ENCODE data around the gene ARHGAP12. TPM values are rescaled to one million over a fixed set of nuclear protein-coding genes. Genes with fewer than 3 reads are reported as not detected.

ARHGAP12 gene
- polyA plus RNA-seq, 4 donors, result 15.9 to 53.9 (median 32.9) TPM

DNA sequence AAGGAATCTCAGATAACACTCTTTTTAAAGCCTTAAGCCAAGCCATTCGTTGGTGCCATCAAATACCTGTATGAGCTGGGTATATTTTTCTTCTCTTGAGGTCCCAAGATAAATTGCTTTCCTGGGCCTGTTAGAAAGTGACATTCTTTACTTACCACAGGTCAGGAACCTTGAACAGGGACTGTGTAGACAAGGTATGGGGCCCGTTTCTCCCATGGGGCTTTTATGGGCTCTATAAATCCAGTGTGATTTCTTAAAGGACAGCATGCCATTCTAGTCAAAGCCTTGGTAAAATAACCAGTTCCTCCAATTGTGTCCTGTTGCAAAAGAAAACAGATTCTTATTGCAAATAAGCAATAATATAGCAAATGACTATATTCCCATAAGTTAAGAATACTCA is 24.8 kb upstream of the ARHGAP12 start:
- Histone ChIP-seq H3K27ac (ENCODE audit: low read depth in 1 of 3, low read length in 2 of 3) (no peak overlapping the region), H3K27me3 (ENCODE audit: control insufficient read depth in 3 of 3, insufficient read depth in 3 of 3, low read length in 3 of 3) (no peaks in the 10 kb centered on the region), H3K9me3 (ENCODE audit: control insufficient read depth in 2 of 2, insufficient read depth in 1 of 2, low read depth in 1 of 2, low read length in 1 of 2) (peaks cover 0 to 17% of the 10 kb centered on the region in 2 donors), H3K36me3 (ENCODE audit: control insufficient read depth in 3 of 3, insufficient read depth in 2 of 3, low read depth in 1 of 3, low read length in 3 of 3) (no peaks in the 10 kb centered on the region), H3K4me1 (ENCODE audit: control insufficient read depth in 3 of 3, insufficient read depth in 2 of 3, low read depth in 1 of 3, low read length in 2 of 3) (peaks cover 0 to 11% (median 4%) of the 10 kb centered on the region in 3 donors), H3K4me3 (ENCODE audit: low read depth in 1 of 3, low read length in 3 of 3) (no peak overlapping the region)
- WGBS, 3 donors, result 60 to 76% (median 70%) methylated on average over 2 of the region's 2 CpGs
- DNase-seq (peak in 1 of 2 donors; percentile 53), FAIRE-seq (no peak)

DNA sequence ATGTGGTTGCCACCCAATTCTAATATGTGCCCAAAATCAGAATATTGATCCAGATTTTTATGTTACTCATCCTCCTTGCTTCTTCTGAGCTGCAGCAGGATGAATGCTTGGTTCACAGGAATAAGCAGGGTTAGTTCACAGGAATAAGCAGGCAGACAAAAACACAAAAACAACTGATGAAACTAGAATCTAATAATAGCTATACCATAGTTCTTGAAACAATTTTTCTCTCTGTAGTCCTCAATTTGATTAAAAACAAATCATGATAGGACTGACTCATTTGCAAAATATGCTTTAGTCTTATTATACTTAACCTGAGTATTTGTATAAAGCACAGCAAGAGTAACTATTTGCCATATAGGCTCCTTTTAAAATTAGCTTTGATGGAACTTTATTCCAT is 24.4 kb upstream of the ARHGAP12 start:
- DNase-seq (no peak), FAIRE-seq (no peak)
- Histone ChIP-seq H3K27me3 (ENCODE audit: control insufficient read depth in 3 of 3, insufficient read depth in 3 of 3, low read length in 3 of 3) (no peaks in the 10 kb centered on the region), H3K9me3 (ENCODE audit: control insufficient read depth in 2 of 2, insufficient read depth in 1 of 2, low read depth in 1 of 2, low read length in 1 of 2) (peaks cover 0 to 17% of the 10 kb centered on the region in 2 donors), H3K4me1 (ENCODE audit: control insufficient read depth in 3 of 3, insufficient read depth in 2 of 3, low read depth in 1 of 3, low read length in 2 of 3) (peaks cover 0 to 12% (median 4%) of the 10 kb centered on the region in 3 donors), H3K4me3 (ENCODE audit: low read depth in 1 of 3, low read length in 3 of 3) (no peak overlapping the region), H3K36me3 (ENCODE audit: control insufficient read depth in 3 of 3, insufficient read depth in 2 of 3, low read depth in 1 of 3, low read length in 3 of 3) (no peaks in the 10 kb centered on the region), H3K27ac (ENCODE audit: low read depth in 1 of 3, low read length in 2 of 3) (no peak overlapping the region)

DNA sequence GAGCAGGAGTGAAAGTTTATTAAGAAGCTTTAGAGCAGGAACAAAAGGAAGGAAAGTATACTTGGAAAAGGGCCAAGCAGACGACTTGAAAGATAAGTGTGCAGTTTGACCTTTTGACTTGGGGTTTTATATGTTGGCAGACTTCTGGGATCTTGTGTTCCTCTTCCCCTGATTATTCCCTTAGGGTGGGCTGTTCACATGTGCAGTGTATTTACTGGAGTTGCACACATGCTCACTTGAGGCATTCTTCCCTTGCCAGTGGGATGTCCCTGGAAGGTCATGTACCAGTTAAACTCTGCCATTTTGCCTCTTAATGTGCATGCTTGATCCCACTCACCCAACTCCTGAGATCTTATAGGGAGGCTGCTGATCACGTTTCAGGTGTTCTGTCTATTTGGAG is 23.4 kb upstream of the ARHGAP12 start:
- H3K9me3 ChIP-seq (ENCODE audit: control insufficient read depth in 2 of 2, insufficient read depth in 1 of 2, low read depth in 1 of 2, low read length in 1 of 2), result peaks cover 0 to 17% of the 10 kb centered on the region in 2 donors
- H3K27ac ChIP-seq (ENCODE audit: low read depth in 1 of 3, low read length in 2 of 3), result no peak overlapping the region
- FAIRE-seq, result no peak
- H3K36me3 ChIP-seq (ENCODE audit: control insufficient read depth in 3 of 3, insufficient read depth in 2 of 3, low read depth in 1 of 3, low read length in 3 of 3), result no peaks in the 10 kb centered on the region
- no peak overlapping the region for H3K4me3 ChIP-seq (ENCODE audit: low read depth in 1 of 3, low read length in 3 of 3)
- peak in 1 of 2 donors; percentile 74 for DNase-seq
- H3K4me1 ChIP-seq (ENCODE audit: control insufficient read depth in 3 of 3, insufficient read depth in 2 of 3, low read depth in 1 of 3, low read length in 2 of 3), result peaks cover 0 to 15% (median 4%) of the 10 kb centered on the region in 3 donors
- 9 to 32% (median 14%) methylated on average over 2 of the region's 2 CpGs for WGBS, 3 donors
- no peaks in the 10 kb centered on the region for H3K27me3 ChIP-seq (ENCODE audit: control insufficient read depth in 3 of 3, insufficient read depth in 3 of 3, low read length in 3 of 3)

DNA sequence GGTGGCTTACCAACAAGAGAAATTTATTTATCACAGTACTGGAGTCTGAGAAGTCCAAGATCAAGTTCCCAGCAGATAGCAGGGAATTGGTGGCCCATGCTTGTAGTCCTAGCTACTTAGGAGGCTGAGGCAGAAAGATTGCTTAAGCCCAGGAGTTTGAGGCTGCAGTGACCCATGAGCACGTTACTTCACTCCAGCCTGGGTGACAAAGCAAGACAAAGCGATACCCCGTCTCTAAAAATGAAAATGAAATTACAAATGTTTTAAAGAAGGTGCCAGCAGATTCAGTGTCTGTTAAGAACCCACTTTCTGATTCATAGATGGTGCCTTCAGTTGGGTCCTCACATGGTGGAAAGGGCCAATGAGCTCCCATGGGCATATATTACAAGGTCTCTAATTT is 20.6 kb upstream of the ARHGAP12 start:
- Histone ChIP-seq H3K36me3 (ENCODE audit: control insufficient read depth in 3 of 3, insufficient read depth in 2 of 3, low read depth in 1 of 3, low read length in 3 of 3) (no peaks in the 10 kb centered on the region), H3K9me3 (ENCODE audit: control insufficient read depth in 2 of 2, insufficient read depth in 1 of 2, low read depth in 1 of 2, low read length in 1 of 2) (peaks cover 0 to 5% of the 10 kb centered on the region in 2 donors), H3K27ac (ENCODE audit: low read depth in 1 of 3, low read length in 2 of 3) (no peak overlapping the region), H3K4me3 (ENCODE audit: low read depth in 1 of 3, low read length in 3 of 3) (no peak overlapping the region), H3K27me3 (ENCODE audit: control insufficient read depth in 3 of 3, insufficient read depth in 3 of 3, low read length in 3 of 3) (no peaks in the 10 kb centered on the region), H3K4me1 (ENCODE audit: control insufficient read depth in 3 of 3, insufficient read depth in 2 of 3, low read depth in 1 of 3, low read length in 2 of 3) (peaks cover 0 to 12% (median 4%) of the 10 kb centered on the region in 3 donors)
- 80 to 88% (median 84%) methylated on average over 3 of the region's 3 CpGs for WGBS, 3 donors
- DNase-seq, result no peak
- FAIRE-seq, result no peak

DNA sequence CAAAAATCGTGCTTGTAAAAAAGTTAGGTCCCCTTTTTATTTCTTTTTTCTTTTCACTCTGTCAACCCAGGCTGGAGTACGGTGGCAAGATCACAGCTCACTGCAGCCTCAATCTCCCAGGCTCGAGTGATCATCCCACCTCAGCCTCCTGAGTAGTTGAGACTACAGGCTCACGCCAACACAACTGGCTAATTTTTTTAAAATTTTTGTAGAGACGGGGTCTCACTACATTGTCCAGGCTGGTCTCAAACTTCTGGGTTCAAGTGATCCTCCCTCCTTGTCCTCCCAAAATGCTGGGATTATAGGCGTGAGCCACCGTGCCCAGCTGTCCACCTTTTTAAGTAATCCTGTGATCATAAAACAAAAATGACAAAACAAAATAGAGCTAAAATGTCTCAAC is 19.4 kb upstream of the ARHGAP12 start:
- 62 to 72% (median 67%) methylated on average over 7 of the region's 7 CpGs for WGBS, 3 donors
- Histone ChIP-seq H3K4me3 (ENCODE audit: low read depth in 1 of 3, low read length in 3 of 3) (no peak overlapping the region), H3K27ac (ENCODE audit: low read depth in 1 of 3, low read length in 2 of 3) (peak overlapping the region in 2 of 3 donors; percentile 5 to 81), H3K36me3 (ENCODE audit: control insufficient read depth in 3 of 3, insufficient read depth in 2 of 3, low read depth in 1 of 3, low read length in 3 of 3) (no peaks in the 10 kb centered on the region), H3K4me1 (ENCODE audit: control insufficient read depth in 3 of 3, insufficient read depth in 2 of 3, low read depth in 1 of 3, low read length in 2 of 3) (peaks cover 0 to 19% (median 6%) of the 10 kb centered on the region in 3 donors), H3K9me3 (ENCODE audit: control insufficient read depth in 2 of 2, insufficient read depth in 1 of 2, low read depth in 1 of 2, low read length in 1 of 2) (no peaks in the 10 kb centered on the region), H3K27me3 (ENCODE audit: control insufficient read depth in 3 of 3, insufficient read depth in 3 of 3, low read length in 3 of 3) (no peaks in the 10 kb centered on the region)
- FAIRE-seq (no peak), DNase-seq (no peak)

DNA sequence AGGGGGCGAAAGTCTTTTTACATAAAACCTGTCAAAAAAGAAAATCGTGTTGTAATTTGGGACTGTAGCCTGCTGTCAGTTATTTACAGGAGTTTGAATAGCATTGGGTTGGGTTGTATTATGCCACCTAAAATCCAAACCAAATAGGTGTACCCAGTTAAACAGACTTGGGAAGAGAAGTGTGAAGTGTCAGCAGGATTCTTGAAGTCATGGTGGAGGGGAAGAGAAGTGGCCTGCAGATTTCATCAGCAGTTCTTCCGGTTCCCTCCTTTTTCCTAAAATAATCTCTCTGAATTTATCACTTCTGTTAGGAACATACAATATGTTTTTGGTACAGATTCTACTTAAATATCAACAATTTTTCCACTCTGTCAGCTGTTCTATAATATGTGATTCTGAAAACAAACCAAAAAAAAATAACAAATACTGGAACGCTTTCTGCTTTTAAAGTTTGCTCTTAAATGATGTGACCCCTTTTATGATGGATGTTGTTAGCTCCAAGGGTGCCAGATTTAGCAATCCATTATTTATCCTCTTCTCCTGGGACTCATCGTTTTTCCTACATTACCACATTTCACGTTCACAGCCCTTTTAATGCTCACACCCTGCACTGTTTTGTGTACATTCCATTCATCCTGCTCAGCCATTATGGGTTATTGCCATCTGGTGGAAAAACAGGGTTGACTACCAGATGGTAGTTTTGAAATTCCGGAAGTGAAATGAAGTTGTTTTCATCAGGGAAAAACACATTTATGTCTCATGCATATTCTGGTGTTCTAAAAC is 18.7 kb upstream of the ARHGAP12 start:
- FAIRE-seq (peak; percentile 76), DNase-seq (peak; percentile 76 to 78)
- Histone ChIP-seq H3K4me3 (ENCODE audit: low read depth in 1 of 3, low read length in 3 of 3) (no peak overlapping the region), H3K36me3 (ENCODE audit: control insufficient read depth in 3 of 3, insufficient read depth in 2 of 3, low read depth in 1 of 3, low read length in 3 of 3) (no peaks in the 10 kb centered on the region), H3K4me1 (ENCODE audit: control insufficient read depth in 3 of 3, insufficient read depth in 2 of 3, low read depth in 1 of 3, low read length in 2 of 3) (peaks cover 0 to 20% (median 6%) of the 10 kb centered on the region in 3 donors), H3K27ac (ENCODE audit: low read depth in 1 of 3, low read length in 2 of 3) (peak overlapping the region in 2 of 3 donors; percentile 24 to 81), H3K27me3 (ENCODE audit: control insufficient read depth in 3 of 3, insufficient read depth in 3 of 3, low read length in 3 of 3) (no peaks in the 10 kb centered on the region), H3K9me3 (ENCODE audit: control insufficient read depth in 2 of 2, insufficient read depth in 1 of 2, low read depth in 1 of 2, low read length in 1 of 2) (no peaks in the 10 kb centered on the region)
- 53 to 54% (median 53%) methylated on average over 7 of the region's 7 CpGs for WGBS, 3 donors

DNA sequence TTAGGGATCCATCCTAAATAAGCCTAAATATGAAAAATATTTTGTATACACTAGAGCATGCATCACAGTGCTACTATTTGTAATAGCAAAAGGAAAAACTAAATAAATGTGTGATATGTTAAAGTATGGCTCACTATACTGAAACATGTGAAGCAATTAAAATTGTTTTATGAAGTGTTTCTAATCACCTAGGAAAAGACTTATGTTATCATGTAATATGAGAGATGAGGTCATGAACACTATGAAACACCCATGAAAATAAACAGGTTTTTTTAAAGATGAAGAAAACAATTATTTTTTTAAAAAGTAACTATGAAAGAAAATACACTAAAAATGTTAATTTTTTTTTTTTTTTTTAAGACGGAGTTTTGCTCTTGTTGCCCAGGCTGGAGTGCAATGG is 16.8 kb upstream of the ARHGAP12 start:
- Histone ChIP-seq H3K27ac (ENCODE audit: low read depth in 1 of 3, low read length in 2 of 3) (no peak overlapping the region), H3K4me3 (ENCODE audit: low read depth in 1 of 3, low read length in 3 of 3) (no peak overlapping the region), H3K4me1 (ENCODE audit: control insufficient read depth in 3 of 3, insufficient read depth in 2 of 3, low read depth in 1 of 3, low read length in 2 of 3) (peaks cover 0 to 32% (median 9%) of the 10 kb centered on the region in 3 donors), H3K9me3 (ENCODE audit: control insufficient read depth in 2 of 2, insufficient read depth in 1 of 2, low read depth in 1 of 2, low read length in 1 of 2) (no peaks in the 10 kb centered on the region), H3K27me3 (ENCODE audit: control insufficient read depth in 3 of 3, insufficient read depth in 3 of 3, low read length in 3 of 3) (no peaks in the 10 kb centered on the region), H3K36me3 (ENCODE audit: control insufficient read depth in 3 of 3, insufficient read depth in 2 of 3, low read depth in 1 of 3, low read length in 3 of 3) (no peaks in the 10 kb centered on the region)
- no peak for DNase-seq
- WGBS, 3 donors, result 65 to 100% (median 100%) methylated on average over 1 of the region's 1 CpG
- no peak for FAIRE-seq

DNA sequence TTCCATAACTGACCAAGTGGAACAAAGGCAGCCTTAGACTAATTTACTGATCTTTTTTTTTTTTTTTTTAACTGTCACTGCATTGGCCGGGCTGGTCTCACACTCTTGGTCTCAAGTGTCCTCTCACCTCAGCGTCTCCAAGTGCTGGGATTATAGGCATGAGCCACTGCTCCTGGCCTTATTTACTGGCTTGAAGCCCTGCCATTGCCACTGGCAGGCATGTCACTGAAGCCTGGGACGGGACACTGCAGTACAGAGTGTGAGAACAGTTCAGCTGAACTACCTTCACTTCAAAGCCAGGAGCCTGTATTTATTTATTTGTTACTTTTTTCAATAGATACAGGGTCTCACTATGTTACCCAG is 15.4 kb upstream of the ARHGAP12 start:
- 87 to 96% (median 91%) methylated on average over 3 of the region's 3 CpGs for WGBS, 3 donors
- peak overlapping the region in 1 of 3 donors; percentile 81 for H3K27ac ChIP-seq (ENCODE audit: low read depth in 1 of 3, low read length in 2 of 3)
- H3K27me3 ChIP-seq (ENCODE audit: control insufficient read depth in 3 of 3, insufficient read depth in 3 of 3, low read length in 3 of 3), result no peaks in the 10 kb centered on the region
- peaks cover 0 to 32% (median 11%) of the 10 kb centered on the region in 3 donors for H3K4me1 ChIP-seq (ENCODE audit: control insufficient read depth in 3 of 3, insufficient read depth in 2 of 3, low read depth in 1 of 3, low read length in 2 of 3)
- no peak for FAIRE-seq
- H3K9me3 ChIP-seq (ENCODE audit: control insufficient read depth in 2 of 2, insufficient read depth in 1 of 2, low read depth in 1 of 2, low read length in 1 of 2), result no peaks in the 10 kb centered on the region
- no peaks in the 10 kb centered on the region for H3K36me3 ChIP-seq (ENCODE audit: control insufficient read depth in 3 of 3, insufficient read depth in 2 of 3, low read depth in 1 of 3, low read length in 3 of 3)
- no peak for DNase-seq
- H3K4me3 ChIP-seq (ENCODE audit: low read depth in 1 of 3, low read length in 3 of 3), result no peak overlapping the region

All from small intestine (tissue), 7 donors.